Tibial nerve (tissue), 4 donors: ENCODE results near the gene AK2. TPM values are rescaled to one million over a fixed set of nuclear protein-coding genes. Genes with fewer than 3 reads are reported as not detected.
A peak's percentile ranks its signal among the peaks of the same experiment; 100 is the strongest.

ENCODE experiments used
- DNase-seq, 2 donors: peaks; one replicate each; pipeline ENCODE4 v3.0.0-alpha.2; 2019; ENCODE audit warnings: low spot score in 2 of 2
- H3K27ac ChIP-seq, 4 donors: fragments of 200-600 bp; sonication (generic) in 3 of 4; one replicate each; pipeline ENCODE4 v1.5.1; 2017 to 2019; ENCODE audit warnings: mild to moderate bottlenecking in 1 of 4
- H3K27me3 ChIP-seq, 2 donors: fragments of 200-600 bp; sonication (generic) in 1 of 2; one replicate each; pipeline versions ENCODE4 v1.5.1 to v1.6.0; 2017 to 2019
- H3K36me3 ChIP-seq, 3 donors: fragments of 200-600 bp; sonication (generic); one replicate each; pipeline ENCODE4 v1.5.1; 2018 to 2019
- H3K4me1 ChIP-seq, 4 donors: fragments of 200-600 bp; sonication (generic) in 3 of 4; one replicate each; pipeline ENCODE4 v1.5.1; 2017 to 2019
- H3K4me3 ChIP-seq, 4 donors: fragments of 200-600 bp; sonication (generic) in 3 of 4; one replicate each; pipeline ENCODE4 v1.5.1; 2017 to 2019; ENCODE audit warnings: mild to moderate bottlenecking in 1 of 4, moderate library complexity in 1 of 4
- H3K9me3 ChIP-seq, 4 donors: fragments of 200-600 bp; sonication (generic) in 3 of 4; one replicate each; pipeline ENCODE4 v1.5.1; 2017 to 2019
- CTCF ChIP-seq, 5 experiments: fragments of 200-600 bp in 3 of 5; fragments of 450-650 bp in 2 of 5; sonication (generic) in 3 of 5; IDR thresholded peaks; one replicate each; pipeline ENCODE4 v1.5.1; 2016 to 2019; ENCODE audit warnings: antibody characterized with exemption in 5 of 5, mild to moderate bottlenecking in 3 of 5, moderate library complexity in 2 of 5
- EP300 ChIP-seq, 2 donors: sonication (generic); formaldehyde crosslinking; IDR thresholded peaks; one replicate each; pipeline ENCODE4 v1.6.1; 2017; ENCODE audit warnings: antibody characterized with exemption in 2 of 2, mild to moderate bottlenecking in 1 of 2
- POLR2A ChIP-seq, 2 donors: fragments of 450-650 bp; IDR thresholded peaks; one replicate each; pipeline ENCODE4 v1.6.1; 2017; ENCODE audit warnings: antibody characterized with exemption in 2 of 2, mild to moderate bottlenecking in 2 of 2, moderate library complexity in 2 of 2
- WGBS, 2 donors: methylation state at CpG; one replicate each; pipeline ENCODE4 v1.1.5; 2018; 5-methylcytosine and 5-hydroxymethylcytosine counted together
- total RNA-seq, 4 donors: library from RNA; depleted of rRNA; stranded (reverse); fragments of >200 nt; gene quantifications; one replicate each; pipeline ENCODE4 v1.1.0, GENCODE V29; 2016

AK2 gene
- total RNA-seq, 4 donors from 2014 or later, result 127 to 559 (median 207) TPM

GRCh38 chr1:33039840-33040239 lies 3.2 kb upstream of the AK2 start:
- Histone ChIP-seq H3K27ac (no peak overlapping the region), H3K36me3 (no peaks in the 10 kb centered on the region), H3K9me3 (no peaks in the 10 kb centered on the region), H3K27me3 (no peaks in the 10 kb centered on the region), H3K4me3 (no peak overlapping the region), H3K4me1 (peaks cover 0 to 20% (median 5%) of the 10 kb centered on the region in 4 donors)
- DNase-seq, result no peak
- 58 to 61% methylated on average over 8 of the region's 8 CpGs for WGBS, 2 donors
- no peak for TF ChIP-seq CTCF (IDR thresholded peaks at IDR 0.05)
- no peak for TF ChIP-seq EP300 (IDR thresholded peaks at IDR 0.05)
- no peak for TF ChIP-seq POLR2A (IDR thresholded peaks at IDR 0.05)

GRCh38 chr1:33036051-33036525 lies 595 bp downstream of the AK2 start:
- Histone ChIP-seq H3K36me3 (peaks cover 0 to 8% (median 0%) of the 10 kb centered on the region in 3 donors), H3K9me3 (no peaks in the 10 kb centered on the region), H3K4me1 (peaks cover 0 to 50% (median 10%) of the 10 kb centered on the region in 4 donors), H3K27ac (peak overlapping the region; percentile 70 to 83 (median 79)), H3K27me3 (no peaks in the 10 kb centered on the region), H3K4me3 (peak overlapping the region; percentile 75 to 94 (median 86))
- TF ChIP-seq EP300 (IDR thresholded peaks at IDR 0.05) (no peak), POLR2A (IDR thresholded peaks at IDR 0.05) (no peak), CTCF (IDR thresholded peaks at IDR 0.05) (no peak)
- no peak for DNase-seq
- WGBS, 2 donors, result 7 to 11% methylated on average over 5 of the region's 5 CpGs

GRCh38 chr1:33032126-33032869 lies 4.4 kb downstream of the AK2 start:
- Histone ChIP-seq H3K4me3 (no peak overlapping the region), H3K9me3 (no peaks in the 10 kb centered on the region), H3K36me3 (peaks cover 0 to 33% (median 0%) of the 10 kb centered on the region in 3 donors), H3K4me1 (peaks cover 0 to 58% (median 11%) of the 10 kb centered on the region in 4 donors), H3K27ac (no peak overlapping the region), H3K27me3 (no peaks in the 10 kb centered on the region)
- TF ChIP-seq EP300 (IDR thresholded peaks at IDR 0.05) (no peak), POLR2A (IDR thresholded peaks at IDR 0.05) (no peak), CTCF (IDR thresholded peaks at IDR 0.05) (no peak)
- 73 to 78% methylated on average over 6 of the region's 6 CpGs for WGBS, 2 donors
- no peak for DNase-seq

- peaks cover 0 to 34% (median 0%) of the 10 kb centered on the region in 3 donors for H3K36me3 ChIP-seq
- H3K4me3 ChIP-seq, result no peak overlapping the region
- H3K27me3 ChIP-seq, result no peaks in the 10 kb centered on the region
- WGBS, 2 donors, result 83 to 84% methylated on average over 4 of the region's 4 CpGs
- no peak for DNase-seq
- peaks cover 0 to 56% (median 11%) of the 10 kb centered on the region in 4 donors for H3K4me1 ChIP-seq
- TF ChIP-seq POLR2A (IDR thresholded peaks at IDR 0.05), result no peak
- TF ChIP-seq EP300 (IDR thresholded peaks at IDR 0.05), result no peak
- TF ChIP-seq CTCF (IDR thresholded peaks at IDR 0.05), result no peak
- H3K9me3 ChIP-seq, result no peaks in the 10 kb centered on the region
- H3K27ac ChIP-seq, result no peak overlapping the region
Observed at GRCh38 chr1:33031506-33031905, 5.2 kb downstream of the AK2 start.

GRCh38 chr1:33030575-33030974 lies 6.1 kb downstream of the AK2 start:
- WGBS, 2 donors, result 89 to 91% methylated on average over 2 of the region's 2 CpGs
- peaks cover 0 to 48% (median 10%) of the 10 kb centered on the region in 4 donors for H3K4me1 ChIP-seq
- no peaks in the 10 kb centered on the region for H3K27me3 ChIP-seq
- no peak overlapping the region for H3K4me3 ChIP-seq
- H3K36me3 ChIP-seq, result peaks cover 0 to 34% (median 0%) of the 10 kb centered on the region in 3 donors
- TF ChIP-seq EP300 (IDR thresholded peaks at IDR 0.05) (no peak), POLR2A (IDR thresholded peaks at IDR 0.05) (no peak), CTCF (IDR thresholded peaks at IDR 0.05) (no peak)
- no peak overlapping the region for H3K27ac ChIP-seq
- no peaks in the 10 kb centered on the region for H3K9me3 ChIP-seq
- DNase-seq, result no peak
